ACHN (cell line): Measurements from ENCODE around the gene KRT3.
"Not testable (repeated sequence)": the region's sequence is repeated elsewhere in the genome, so short reads cannot be mapped to it uniquely, and the experiment has no call there.

ENCODE experiments used
- DNase-seq: peaks from one replicate; pipeline ENCODE4 v3.0.0-alpha.2; 2015
- in situ Hi-C: cut with HindIII; loops from 2 replicates; pipeline ENCODE4 v1.10.0; 2017; ENCODE audit warnings: low sequenced_read_pairs, low pct_ligation_motif_present, low pct_unique_long_range_greater_than_20kb

KRT3 gene

DNA sequence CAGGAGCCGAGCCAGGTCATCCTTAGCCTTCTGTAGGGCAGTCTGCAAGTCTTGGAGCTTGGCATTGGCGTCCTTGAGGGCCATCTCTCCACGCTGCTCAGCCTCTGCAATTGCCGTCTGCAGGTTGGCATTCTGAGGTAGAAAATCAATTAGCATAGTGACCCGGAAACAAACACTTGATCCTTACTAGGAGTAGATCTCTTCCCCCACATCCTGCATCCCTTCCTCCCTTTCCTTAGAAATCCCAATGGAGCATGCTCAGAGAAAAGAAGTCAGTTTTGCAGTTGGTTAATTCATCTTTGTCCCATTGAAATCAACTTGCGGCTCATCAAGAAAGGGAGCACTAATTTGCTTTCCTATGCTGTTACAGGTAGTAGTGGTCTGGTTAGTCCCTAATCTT, 24.8 kb downstream of the KRT3 start:
- no peak for DNase-seq
- in situ Hi-C loops = no loop called here

DNA sequence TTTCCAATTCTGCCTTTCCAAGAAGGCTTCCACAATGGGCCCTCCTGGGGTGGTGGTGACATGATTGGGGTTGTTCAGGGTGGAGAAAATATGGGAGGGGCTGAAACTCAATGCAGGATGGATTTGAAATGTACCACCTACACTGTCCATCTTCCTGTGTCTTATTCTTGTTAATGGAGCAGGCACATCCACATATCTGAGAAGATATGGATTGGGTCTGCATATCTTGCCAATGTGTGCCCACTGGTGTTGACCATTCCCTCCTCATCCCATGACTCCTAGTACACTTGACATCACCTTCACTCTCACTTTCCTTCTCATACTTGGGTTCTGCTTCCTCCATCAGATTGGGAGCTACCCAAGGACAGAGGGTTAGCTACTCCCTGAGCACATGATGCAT, 26.0 kb downstream of the KRT3 start:
- DNase-seq = no peak
- in situ Hi-C loops = no loop called here

DNA sequence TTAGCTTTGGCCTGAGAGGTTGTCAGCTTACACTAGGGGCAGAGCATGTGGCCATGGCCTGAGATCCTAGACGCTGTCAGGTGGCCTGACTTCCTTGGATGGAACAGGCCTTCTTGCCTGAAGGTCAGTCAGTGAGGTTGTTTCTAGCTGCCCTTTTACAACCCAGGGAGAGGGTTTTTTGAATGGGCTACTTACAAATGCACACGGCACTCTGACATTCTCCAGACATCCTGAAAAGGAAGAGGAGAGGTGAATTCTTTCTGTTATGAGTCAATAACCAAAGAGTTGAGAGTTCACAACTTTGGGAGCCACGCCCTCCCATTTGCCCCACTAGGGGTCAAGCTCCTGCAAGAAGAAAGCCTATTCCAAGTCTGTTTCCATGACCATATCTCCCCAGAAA, 26.6 kb downstream of the KRT3 start:
- in situ Hi-C loops = no loop called here
- no peak for DNase-seq

DNA sequence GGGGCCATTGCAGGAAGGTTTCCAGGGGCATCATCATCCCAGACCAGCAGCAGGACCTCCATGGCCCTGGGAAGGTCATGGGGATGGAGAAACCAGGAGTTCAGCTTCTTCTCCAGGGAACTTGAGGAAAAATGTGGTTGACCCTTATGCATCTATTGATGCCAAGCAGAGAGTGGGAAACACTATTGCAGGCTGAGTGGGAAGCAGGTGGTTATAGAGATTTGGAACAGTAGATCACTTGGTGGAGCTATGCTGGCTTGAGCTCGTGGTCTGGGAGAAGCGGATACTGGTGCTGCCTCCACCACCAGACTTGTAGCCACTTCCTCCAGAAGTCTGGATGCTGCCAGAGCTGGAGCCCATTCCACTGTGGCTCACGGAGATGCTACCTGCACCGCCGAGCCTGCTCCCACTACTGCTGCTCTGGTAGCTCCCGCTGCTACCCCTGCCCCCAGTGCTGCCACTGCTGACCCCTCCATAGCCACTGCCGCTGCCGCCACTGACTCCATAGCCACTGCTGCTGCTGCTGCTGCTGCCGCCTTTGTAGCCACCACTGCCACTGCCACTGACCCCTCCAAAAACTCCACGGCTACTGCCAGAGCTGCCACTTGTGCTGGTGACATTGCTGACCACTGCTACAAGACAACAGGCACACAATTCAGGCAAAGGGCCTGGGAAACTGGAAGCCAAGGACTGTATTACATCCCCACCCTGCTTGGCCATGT, 27.3 kb downstream of the KRT3 start:
- in situ Hi-C loops = no loop called here
- DNase-seq = no peak

DNA sequence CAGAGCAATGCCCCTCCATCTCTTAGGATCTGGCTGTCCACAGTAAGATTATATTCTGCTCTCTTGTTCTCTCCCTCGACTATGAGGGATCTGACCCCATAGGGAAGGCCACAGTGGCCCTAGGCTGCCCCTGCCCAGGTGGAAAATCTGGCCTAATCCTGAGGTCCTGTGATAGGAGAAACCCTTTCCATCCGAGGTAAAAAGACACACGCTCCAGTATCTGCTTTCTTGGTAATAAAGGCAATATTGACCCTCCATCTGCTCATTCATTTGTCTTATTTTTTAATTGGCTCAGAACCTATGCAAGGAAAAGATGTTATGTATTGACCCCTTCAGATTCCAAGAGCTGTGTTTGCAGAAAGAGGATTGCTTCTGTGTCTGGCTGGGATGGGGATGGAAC, 28.5 kb downstream of the KRT3 start:
- in situ Hi-C loops = no loop called here
- no peak for DNase-seq

DNA sequence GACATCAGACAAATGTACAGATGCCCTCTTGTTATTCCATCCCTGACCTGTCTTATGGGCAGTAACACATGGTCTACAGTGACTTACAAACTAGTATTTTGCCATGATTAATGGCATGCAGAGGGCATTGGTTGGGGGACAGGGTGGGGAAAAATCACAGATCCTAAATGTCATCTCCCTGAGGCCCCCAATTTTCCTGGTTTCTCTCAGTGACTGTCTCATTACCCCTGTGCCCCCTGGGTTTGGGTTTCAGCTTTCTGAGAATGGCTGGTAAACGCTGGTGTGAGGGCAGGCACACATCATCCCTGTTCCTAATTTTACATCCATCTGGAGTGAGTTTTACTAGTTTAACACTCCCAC, 28.9 kb downstream of the KRT3 start:
- in situ Hi-C loops = no loop called here

DNA sequence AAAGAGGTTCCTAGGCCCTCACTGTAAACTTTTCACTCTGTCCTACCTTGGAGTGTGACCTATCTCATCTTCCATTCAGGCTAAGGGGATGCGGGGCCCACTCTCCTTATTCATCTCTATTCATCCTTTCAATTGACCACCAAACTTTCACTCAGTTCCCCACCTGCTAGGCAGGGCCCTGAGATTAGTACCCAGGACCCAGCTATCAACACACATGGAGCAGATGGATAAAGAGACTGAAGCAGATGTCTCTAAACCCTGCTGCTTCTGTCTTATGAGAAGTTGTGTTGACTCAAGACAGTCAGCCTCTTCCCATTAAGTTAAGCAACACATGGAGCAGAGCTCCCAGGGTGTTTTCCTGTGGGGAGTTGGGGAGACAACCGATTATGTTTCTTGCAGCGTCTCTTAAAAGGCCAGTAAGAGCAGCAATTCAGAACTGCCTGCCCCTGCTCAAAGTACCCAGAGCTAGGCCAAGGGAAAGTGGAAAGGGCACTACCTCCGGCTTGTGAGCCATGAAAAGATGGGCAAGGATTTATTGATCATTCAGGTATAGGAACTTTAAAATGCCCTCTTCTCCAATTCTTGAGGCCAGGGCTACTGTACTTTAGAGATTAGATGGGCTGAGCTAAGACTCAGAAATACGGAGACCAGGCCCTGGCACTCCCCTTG, 29.4 kb downstream of the KRT3 start:
- in situ Hi-C loops = no loop called here
- DNase-seq = no peak

More for the DNA sequence above, 28.9 kb downstream of the KRT3 start:
- DNase-seq = no peak

DNA sequence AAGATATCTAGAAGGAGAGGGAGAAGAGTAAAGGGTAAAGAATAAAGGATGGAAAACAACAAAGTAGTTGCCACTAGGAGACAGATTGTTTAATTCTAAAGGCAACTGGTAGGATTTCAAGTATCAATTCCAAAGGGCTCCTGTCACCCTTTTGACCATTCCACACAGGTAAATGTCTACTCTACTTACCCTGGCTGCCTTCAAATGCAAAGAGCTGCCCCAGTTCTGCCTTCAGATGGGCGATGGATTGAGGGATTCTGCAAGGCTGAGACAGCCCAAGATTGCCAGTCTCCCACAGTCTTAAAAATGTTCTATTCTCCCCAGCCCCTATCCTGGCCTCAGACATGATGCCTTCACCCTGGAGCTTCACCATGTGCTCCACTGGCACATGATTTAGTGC, 30.2 kb downstream of the KRT3 start:
- in situ Hi-C loops = no loop called here
- no peak for DNase-seq

DNA sequence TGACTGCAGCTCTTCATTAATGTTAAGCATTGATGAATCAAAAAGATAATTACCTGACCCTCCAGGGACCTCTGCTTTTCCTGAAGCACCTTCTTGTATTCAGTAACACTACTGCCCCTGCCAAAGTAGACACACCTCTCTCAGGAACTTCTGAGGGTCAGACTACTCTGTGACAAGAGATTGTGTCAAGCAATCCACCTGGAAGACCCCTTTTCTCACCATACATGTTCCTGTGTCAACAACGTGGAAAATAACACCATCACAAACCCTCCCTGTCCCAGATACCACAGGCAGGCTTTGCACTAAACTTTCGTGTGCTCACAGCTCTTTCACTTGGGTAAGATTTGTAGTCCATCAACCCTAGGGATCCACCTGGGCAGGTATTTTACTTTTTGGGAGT, 31.9 kb downstream of the KRT3 start:
- no peak for DNase-seq
- in situ Hi-C loops = no loop called here

DNA sequence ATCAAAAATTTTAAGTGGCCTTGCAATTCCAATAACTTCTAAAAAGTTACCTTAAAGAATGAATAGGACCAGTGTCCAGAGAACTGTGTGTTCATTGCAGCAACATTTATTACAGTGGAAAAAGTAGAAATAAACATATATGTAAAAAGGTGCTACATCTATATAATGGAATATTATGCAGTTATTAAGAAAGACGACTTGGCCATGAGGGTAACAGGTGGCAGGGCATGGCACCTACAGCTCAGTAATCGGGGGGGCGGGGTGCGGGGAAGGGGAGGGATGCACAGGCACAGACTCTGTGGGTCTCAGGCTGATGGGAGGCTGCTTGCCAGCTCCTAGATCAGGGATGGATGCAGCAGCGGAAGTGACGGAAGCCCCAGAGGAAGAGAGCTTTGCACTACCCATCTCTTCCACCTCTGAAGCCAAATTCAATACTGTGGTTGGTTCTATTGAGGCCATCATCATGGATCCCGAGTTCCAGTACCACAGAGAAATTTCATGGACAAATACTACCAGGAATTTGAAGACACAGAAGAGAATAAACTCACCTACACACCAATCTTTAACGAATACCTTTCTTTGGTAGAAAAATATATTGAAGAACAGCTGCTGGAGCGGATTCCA, 32.8 kb downstream of the KRT3 start:
- in situ Hi-C loops = no loop called here
- no peak for DNase-seq

DNA sequence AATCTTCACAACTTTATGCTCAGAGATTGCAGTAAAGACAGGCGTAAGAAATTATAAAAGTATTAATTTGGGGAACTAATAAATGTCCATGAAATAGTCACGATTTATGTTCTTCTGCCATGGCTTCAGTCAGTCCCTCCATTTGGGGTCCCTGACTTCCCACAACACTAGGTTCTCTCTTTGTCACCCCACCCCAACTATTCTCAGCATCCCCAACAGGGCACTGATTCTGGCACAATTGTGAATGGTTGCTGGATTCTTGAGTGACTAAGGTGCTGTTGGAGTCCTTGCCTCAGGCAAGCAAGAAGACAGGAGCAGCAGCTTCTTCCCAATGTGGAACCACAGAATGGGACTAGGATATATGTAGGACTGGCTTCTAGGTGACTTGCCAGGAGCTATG, 34.1 kb downstream of the KRT3 start:
- no peak for DNase-seq
- in situ Hi-C loops = no loop called here

DNA sequence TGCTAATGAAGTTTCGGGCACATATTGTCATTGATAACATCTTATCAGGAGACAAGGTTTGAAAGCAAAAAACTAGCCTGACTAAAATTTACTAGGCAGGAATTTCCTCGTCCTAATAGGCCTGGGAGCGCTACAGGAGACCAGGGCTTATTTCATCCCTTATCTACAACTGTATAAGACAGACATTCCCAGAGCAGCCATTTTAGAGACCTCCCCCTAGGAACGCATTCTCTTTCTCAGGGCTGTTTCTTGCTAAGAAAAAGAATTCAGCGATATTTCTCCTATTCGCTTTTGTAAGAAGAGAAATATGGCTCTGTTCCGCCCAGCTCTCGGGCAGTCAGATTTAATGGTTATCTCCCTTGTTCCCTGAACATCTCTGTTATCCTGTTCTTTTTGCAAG, 34.7 kb downstream of the KRT3 start:
- in situ Hi-C loops, DNase-seq: not testable (repeated sequence)

DNA sequence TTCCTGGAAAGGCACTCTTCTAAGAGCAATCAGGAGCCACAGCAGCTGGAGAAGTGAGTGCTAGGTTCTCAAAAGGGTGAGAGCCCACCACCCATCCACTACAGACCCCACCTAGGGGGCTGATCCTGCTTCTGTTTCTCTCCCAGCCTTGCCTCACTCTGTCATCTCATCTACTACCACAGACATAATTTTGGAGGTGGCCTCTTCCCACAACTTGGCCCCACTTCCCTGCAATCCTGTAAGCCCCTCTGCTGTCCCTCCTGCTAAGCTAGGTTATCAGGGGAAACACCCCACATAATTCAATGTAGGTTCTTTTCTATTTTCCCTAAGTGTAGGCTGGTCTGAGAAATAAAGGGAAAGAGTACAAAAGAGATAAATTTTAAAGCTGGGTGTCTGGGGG, 35.3 kb downstream of the KRT3 start:
- in situ Hi-C loops = no loop called here
- no peak for DNase-seq

DNA sequence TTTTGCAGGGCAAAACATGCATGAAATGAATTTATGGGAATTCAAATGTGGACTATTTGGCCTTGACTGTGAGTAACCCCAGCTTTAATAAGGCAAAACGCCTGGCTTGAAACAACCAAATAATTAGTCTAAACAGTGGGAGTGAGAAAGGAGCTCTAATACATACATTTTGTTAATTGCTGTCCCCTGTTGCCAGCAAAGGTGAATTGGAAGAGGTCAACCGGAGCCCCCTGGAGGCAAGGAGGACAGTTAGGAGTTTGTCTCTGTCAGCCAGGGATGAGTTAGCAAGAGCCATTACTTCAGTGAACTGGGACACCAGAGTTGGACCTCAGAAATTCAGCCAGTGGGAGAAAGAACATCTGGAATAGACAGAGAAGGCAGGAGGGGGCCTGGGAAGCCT, 36.2 kb downstream of the KRT3 start:
- in situ Hi-C loops = no loop called here
- no peak for DNase-seq

DNA sequence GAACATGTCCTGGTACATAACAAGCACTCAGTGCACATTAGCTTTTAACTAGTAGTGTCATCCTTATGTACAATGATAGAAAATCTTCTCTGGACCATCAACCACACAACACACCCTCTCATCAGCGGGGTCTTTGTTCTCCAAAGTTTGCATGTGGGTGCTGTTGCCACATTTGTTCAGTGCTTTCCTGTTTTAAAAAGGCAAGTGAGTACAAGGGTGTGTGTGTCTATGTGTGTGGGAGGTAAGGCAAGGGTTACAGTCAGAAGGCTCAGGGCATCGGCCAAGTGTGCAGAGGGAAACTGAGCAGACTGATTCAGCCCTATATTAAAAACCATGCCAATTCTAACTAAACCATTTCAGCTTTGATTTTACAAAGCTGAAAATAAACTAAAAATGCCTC, 36.7 kb downstream of the KRT3 start:
- DNase-seq = no peak
- in situ Hi-C loops = no loop called here

DNA sequence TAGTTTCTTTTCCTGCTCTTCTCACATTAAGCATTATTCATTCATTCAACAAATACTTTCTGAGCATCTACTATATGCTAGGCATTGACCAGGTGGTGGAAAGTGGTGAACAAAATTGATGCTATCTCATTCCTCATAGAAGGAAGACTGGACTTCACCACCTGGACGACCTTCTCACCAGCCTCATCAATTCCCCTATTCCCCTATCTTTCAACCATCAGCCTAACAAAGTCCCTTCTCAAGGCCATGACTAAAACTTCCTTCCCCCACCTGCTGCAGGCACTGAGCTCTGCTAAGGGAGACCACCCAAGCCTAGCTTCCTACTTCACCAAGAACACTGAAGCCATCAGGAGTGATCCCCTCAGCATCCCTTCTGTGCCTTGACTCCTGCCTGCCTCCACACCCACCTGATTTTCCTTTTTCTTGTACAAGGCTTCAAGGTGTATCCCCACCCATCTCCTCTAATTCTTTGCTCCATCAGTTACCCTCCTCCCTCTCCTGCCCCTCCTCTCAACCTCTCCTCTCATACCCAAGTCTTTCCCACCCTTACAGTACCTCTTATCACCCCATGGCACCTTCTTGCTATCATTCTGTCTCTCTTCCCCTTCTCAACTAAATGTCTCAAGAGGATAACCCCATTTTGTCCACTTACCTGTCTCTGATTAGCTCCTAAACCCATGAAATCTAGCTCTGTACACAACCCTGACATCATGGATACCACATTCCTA, 38.3 kb downstream of the KRT3 start:
- no peak for DNase-seq
- in situ Hi-C loops = no loop called here

DNA sequence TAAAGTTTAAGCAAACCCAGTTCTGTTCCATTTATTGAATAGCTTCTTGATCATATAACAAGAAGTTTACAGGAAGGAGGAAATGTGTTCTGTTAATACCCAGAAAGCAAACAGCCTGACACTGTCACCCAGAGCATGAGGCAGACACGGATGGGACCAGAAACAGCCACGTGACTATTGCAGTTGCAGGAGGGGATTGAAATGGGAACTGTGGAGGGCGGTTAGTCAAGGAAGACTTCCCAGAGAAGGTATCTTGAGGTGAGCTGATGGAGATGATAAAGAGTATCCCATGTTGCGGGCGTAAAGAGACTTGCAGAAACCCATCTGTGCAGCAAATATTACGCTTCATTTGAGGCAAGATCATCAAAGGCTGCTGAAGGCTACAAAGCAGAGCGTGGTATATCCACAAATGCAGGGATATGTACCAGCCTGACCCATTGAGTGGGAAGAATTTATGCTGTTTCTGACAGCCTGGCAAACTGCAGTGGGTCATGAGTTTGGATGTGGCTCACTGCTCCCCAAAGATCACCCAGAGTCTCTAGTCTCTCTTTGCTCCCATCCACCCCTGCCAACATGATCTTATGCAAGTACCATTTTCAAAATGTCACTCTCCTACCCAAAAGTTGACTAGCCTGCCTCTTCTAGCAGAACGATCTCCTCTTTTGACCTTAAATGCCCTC, 39.5 kb downstream of the KRT3 start:
- in situ Hi-C loops = no loop called here
- DNase-seq = no peak

DNA sequence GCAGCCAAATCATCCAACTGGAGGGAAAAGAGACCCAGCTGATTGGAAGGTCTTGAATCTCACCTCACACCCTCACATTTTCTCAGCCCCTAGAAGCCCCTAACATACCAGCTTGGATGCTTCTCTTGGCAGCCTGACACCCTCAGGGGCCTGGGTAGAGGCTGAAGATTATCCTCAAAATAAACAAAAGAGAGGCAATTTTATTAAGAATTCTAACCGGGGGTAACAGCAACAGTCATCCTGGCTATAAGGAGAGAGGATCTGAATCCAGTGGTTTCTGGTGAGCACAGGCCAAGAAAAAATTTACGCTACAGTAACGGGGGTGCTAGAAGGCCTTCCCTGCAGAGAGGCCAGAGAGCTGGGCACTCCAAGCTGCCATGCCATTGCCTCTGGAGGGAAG, 40.4 kb downstream of the KRT3 start:
- no peak for DNase-seq
- in situ Hi-C loops = no loop called here

DNA sequence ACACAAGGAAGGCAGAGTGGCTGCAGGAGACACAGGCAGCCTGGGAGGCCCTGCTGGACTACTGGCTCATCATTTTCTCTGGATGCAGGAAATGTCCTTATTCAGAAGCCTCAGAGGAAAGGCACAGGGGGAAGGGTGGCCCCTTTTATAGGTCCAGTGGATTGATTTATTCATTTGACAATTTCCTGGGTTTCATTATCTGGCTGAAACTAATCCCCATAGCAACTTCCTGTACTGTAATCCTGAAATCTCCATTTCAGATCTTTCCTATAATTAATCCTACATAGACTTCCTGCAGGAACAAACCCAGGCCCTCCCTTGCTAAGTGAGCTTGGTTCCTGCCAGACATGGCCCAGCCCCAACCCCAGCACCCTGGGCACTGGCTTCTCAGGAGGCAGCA, 41.8 kb downstream of the KRT3 start:
- in situ Hi-C loops = no loop called here
- no peak for DNase-seq
